GM13976 (cell line): ENCODE measurements around the gene DAGLA.

Experiments
- DNase-seq: peaks from one replicate; pipeline ENCODE4 v3.0.0; 2012; ENCODE audit warnings: low spot score
- in situ Hi-C: fragments of 300-500 bp; cut with MboI; formaldehyde crosslinking; loops from one replicate; pipeline ENCODE4 v1.12.0; 2022; ENCODE audit warnings: low sequenced_read_pairs, mixed read lengths, inconsistent platforms; ENCODE audit not compliant: unreplicated experiment
- TF ChIP-seq, protein P1 (sequence below): IDR thresholded peaks from 2 replicates; pipeline ENCODE4 v1.5.1; 2012; ENCODE audit warnings: borderline replicate concordance, mild to moderate bottlenecking; ENCODE audit not compliant: insufficient read depth; ENCODE audit errors: extremely low read depth, missing control alignments, control extremely low read depth

Gene DAGLA

GRCh38 chr11:61760946-61761345, 80.8 kb downstream of the DAGLA start:
- in situ Hi-C loops = no loop called here

GRCh38 chr11:61761440-61762222, 81.4 kb downstream of the DAGLA start:
- in situ Hi-C loops = no loop called here
- DNase-seq = no peak
- TF ChIP-seq, protein P1, sequence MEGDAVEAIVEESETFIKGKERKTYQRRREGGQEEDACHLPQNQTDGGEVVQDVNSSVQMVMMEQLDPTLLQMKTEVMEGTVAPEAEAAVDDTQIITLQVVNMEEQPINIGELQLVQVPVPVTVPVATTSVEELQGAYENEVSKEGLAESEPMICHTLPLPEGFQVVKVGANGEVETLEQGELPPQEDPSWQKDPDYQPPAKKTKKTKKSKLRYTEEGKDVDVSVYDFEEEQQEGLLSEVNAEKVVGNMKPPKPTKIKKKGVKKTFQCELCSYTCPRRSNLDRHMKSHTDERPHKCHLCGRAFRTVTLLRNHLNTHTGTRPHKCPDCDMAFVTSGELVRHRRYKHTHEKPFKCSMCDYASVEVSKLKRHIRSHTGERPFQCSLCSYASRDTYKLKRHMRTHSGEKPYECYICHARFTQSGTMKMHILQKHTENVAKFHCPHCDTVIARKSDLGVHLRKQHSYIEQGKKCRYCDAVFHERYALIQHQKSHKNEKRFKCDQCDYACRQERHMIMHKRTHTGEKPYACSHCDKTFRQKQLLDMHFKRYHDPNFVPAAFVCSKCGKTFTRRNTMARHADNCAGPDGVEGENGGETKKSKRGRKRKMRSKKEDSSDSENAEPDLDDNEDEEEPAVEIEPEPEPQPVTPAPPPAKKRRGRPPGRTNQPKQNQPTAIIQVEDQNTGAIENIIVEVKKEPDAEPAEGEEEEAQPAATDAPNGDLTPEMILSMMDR = no peak

More at GRCh38 chr11:61760946-61761345, 80.8 kb downstream of the DAGLA start:
- TF ChIP-seq, protein P1 = no peak
- DNase-seq = no peak

- TF ChIP-seq, protein P1 = no peak
- in situ Hi-C loops = no loop called here
- no peak for DNase-seq
These were observed 82.0 kb downstream of the DAGLA start for GRCh38 chr11:61762223-61762615.

DNA sequence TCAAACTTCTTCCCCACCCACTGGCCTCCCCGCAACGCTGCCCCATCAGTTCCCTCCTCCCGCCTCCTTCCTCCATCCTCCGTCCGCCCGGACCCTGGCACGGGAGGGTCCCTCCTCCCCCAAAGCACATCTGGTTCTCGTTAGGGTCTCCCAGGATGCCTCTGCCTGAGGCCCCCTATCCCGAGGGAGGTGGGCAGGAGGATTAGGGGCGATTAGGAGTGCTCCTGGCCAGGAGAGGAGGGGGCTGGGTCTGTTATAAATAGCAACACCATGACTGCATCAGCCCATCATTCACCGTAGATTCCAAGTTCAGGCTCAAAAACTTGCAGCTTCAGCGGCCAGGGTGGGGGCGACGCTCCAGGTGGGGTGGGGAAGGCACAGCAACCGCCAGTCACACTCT, 82.6 kb downstream of the DAGLA start:
- in situ Hi-C loops = no loop called here
- TF ChIP-seq, protein P1 = no peak
- DNase-seq = no peak

DNA sequence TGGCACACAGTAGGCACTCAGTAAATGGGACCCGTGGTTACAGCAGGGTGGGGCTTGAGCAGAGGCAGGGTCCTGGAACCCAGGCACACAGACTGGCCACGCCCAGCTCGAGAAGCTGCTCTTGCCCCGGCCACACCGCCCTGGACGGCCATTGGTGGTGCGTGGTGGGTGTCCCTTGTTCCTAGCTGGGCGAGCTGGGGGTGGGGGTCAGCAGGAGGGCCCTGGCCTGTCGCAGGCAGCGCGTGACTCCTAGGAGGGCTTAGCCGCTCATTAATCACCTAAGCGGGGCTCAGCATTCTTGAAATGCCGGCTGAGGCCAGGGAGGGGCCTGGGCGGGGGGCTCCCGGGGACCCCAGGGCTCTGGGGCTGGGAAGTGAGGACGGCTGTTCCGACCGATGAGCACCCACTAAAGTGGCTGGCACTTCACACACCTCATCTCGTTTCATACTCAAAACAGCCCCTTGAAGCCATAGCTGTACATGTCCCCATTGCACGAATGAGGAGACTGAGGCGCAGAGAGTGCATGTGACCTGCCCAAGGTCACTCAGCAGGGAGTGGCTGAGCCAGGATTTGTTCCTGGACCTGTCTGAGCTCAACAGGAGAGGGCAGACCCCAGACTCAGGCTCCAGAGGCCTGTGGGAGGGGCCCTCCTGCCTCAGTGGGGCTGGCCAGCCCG, 83.9 kb downstream of the DAGLA start:
- in situ Hi-C loops = no loop called here
- no peak for DNase-seq
- TF ChIP-seq, protein P1 = no peak

GRCh38 chr11:61764606-61765260, 84.5 kb downstream of the DAGLA start:
- no peak for DNase-seq
- in situ Hi-C loops = no loop called here

More at GRCh38 chr11:61764606-61765260, 84.5 kb downstream of the DAGLA start:
- TF ChIP-seq, protein P1 = no peak
